IMR-90 (cell line): ENCODE measurements around the gene LRRC26. TPM values are rescaled to one million over a fixed set of nuclear protein-coding genes. Genes with fewer than 3 reads are reported as not detected.

Source experiments
- ATAC-seq: fragments of 200-7000 bp; cut with Tn5 transposase; 2 replicates; pipeline ENCODE4 v1.9.1; 2020; ENCODE audit warnings: low read depth, mild to moderate bottlenecking, moderate library complexity
- BruUV-seq: library from RNA; stranded (reverse); fragments of 400-500 nt; replicated peaks from 2 replicates; lab custom pipeline; 2021; lab: Mats Ljungman, UMichigan
- CTCF ChIA-PET: fragments of 300-600 bp; formaldehyde crosslinking; extraction: SDS; loops from one replicate; lab custom pipeline; 2021; ENCODE audit warnings: antibody characterized with exemption; lab: Yijun Ruan, JAX
- POLR2A ChIA-PET: fragments of 300-600 bp; sonication (Branson Sonifier 250); formaldehyde crosslinking; loops from one replicate; lab custom pipeline; 2022; ENCODE audit warnings: antibody characterized with exemption; ENCODE audit not compliant: unreplicated experiment; lab: Charles Lee
- DNase-seq: peaks from one replicate; pipeline ENCODE4 v3.0.0; 2013
- H2AFZ ChIP-seq: replicated peaks from 2 replicates; pipeline ENCODE3; 2013; ENCODE audit warnings: low read length, mild to moderate bottlenecking; ENCODE audit not compliant: poor library complexity
- H2AK5ac ChIP-seq: 2 replicates; pipeline ENCODE4 v1.6.1; 2013; ENCODE audit warnings: low read depth, low read length, inconsistent platforms
- H2AK9ac ChIP-seq: replicated peaks from 2 replicates; pipeline ENCODE3; 2013; ENCODE audit warnings: mild to moderate bottlenecking, low read depth, low read length, moderate library complexity; ENCODE audit not compliant: poor library complexity
- H2BK120ac ChIP-seq: 2 replicates; pipeline ENCODE4 v1.6.1; 2013; ENCODE audit warnings: low read depth, low read length, inconsistent platforms
- H2BK15ac ChIP-seq: 3 replicates; pipeline ENCODE4 v1.6.1; 2013; ENCODE audit warnings: low read depth, low read length, inconsistent platforms
- H2BK20ac ChIP-seq: 2 replicates; pipeline ENCODE4 v1.6.1; 2013; ENCODE audit warnings: low read depth, mild to moderate bottlenecking, inconsistent platforms, low read length, moderate library complexity
- H2BK5ac ChIP-seq: 2 replicates; pipeline ENCODE4 v1.6.1; 2013; ENCODE audit warnings: mild to moderate bottlenecking, low read depth, low read length, inconsistent platforms; ENCODE audit not compliant: poor library complexity, severe bottlenecking
- H3K14ac ChIP-seq: replicated peaks from 2 replicates; pipeline ENCODE4 v1.6.1; 2013; ENCODE audit warnings: low read depth, low read length, inconsistent platforms
- H3K18ac ChIP-seq: 2 replicates; pipeline ENCODE4 v1.6.1; 2013; ENCODE audit warnings: low read depth, low read length, control low read depth
- H3K23ac ChIP-seq: 2 replicates; pipeline ENCODE4 v1.6.1; 2013; ENCODE audit warnings: low read depth, low read length, inconsistent platforms
- H3K27ac ChIP-seq: 2 replicates; pipeline ENCODE4 v1.5.1; 2013; ENCODE audit warnings: mild to moderate bottlenecking, control low read depth, low read length; ENCODE audit not compliant: insufficient read depth
- H3K27me3 ChIP-seq: 2 replicates; pipeline ENCODE4 v1.6.1; 2013; ENCODE audit warnings: low read length; ENCODE audit not compliant: control insufficient read depth, insufficient read depth
- H3K36me3 ChIP-seq: 2 replicates; pipeline ENCODE4 v1.6.1; 2013; ENCODE audit warnings: low read length, mixed read lengths; ENCODE audit not compliant: control insufficient read depth, insufficient read depth
- H3K4ac ChIP-seq: 2 replicates; pipeline ENCODE4 v1.6.1; 2013; ENCODE audit warnings: low read depth, low read length, inconsistent platforms
- H3K4me1 ChIP-seq: 2 replicates; pipeline ENCODE4 v1.6.1; 2013; ENCODE audit warnings: low read length, mixed read lengths; ENCODE audit not compliant: control insufficient read depth, insufficient read depth
- H3K4me2 ChIP-seq: 2 replicates; pipeline ENCODE4 v1.6.1; 2013; ENCODE audit warnings: low read depth, mild to moderate bottlenecking, control low read depth, low read length, moderate library complexity
- H3K4me3 ChIP-seq: 2 replicates; pipeline ENCODE4 v1.5.1; 2013; ENCODE audit warnings: low read depth, mild to moderate bottlenecking, control low read depth, low read length, moderate library complexity; ENCODE audit not compliant: insufficient read depth
- H3K56ac ChIP-seq: 2 replicates; pipeline ENCODE4 v1.6.1; 2013; ENCODE audit warnings: low read length, inconsistent platforms; ENCODE audit not compliant: insufficient read depth; ENCODE audit errors: extremely low read depth
- H3K79me1 ChIP-seq, 2 experiments: 2 replicates each; pipeline ENCODE4 v1.6.1; 2013; ENCODE audit warnings: low read length in 2 of 2, inconsistent platforms in 1 of 2, low read depth in 1 of 2
- H3K9ac ChIP-seq: 2 replicates; pipeline ENCODE4 v1.6.1; 2013; ENCODE audit warnings: low read depth, low read length, control low read depth
- H3K9me1 ChIP-seq: 2 replicates; pipeline ENCODE4 v1.6.1; 2013; ENCODE audit warnings: low read length, inconsistent platforms; ENCODE audit not compliant: insufficient read depth
- H3K9me3 ChIP-seq: 2 replicates; pipeline ENCODE4 v1.6.1; 2013; ENCODE audit warnings: low read length; ENCODE audit not compliant: control insufficient read depth, insufficient read depth
- H4K20me1 ChIP-seq: 2 replicates; pipeline ENCODE4 v1.6.1; 2013; ENCODE audit warnings: low read length, inconsistent platforms; ENCODE audit not compliant: insufficient read depth
- H4K5ac ChIP-seq: 2 replicates; pipeline ENCODE4 v1.6.1; 2013; ENCODE audit warnings: mild to moderate bottlenecking, low read depth, low read length, control low read depth
- H4K8ac ChIP-seq, 2 experiments: 2 replicates each; pipeline ENCODE4 v1.6.1; 2013; ENCODE audit warnings: low read depth in 2 of 2, low read length in 2 of 2, control low read depth in 1 of 2, inconsistent platforms in 1 of 2
- H4K91ac ChIP-seq: 2 replicates; pipeline ENCODE4 v1.6.1; 2013; ENCODE audit warnings: low read depth, low read length, inconsistent platforms; ENCODE audit not compliant: insufficient read depth
- BHLHE40 ChIP-seq: fragments of 150-350 bp; IDR thresholded peaks from 2 replicates; pipeline ENCODE4 v1.6.1; 2016; ENCODE audit warnings: mild to moderate bottlenecking, low read depth, low read length
- CEBPB ChIP-seq: IDR thresholded peaks from 2 replicates; pipeline ENCODE4 v1.6.1; 2012; ENCODE audit warnings: low read depth, low read length, improper control_type of control experiment
- CHD1 ChIP-seq: IDR thresholded peaks from 2 replicates; pipeline ENCODE4 v1.6.1; 2012; ENCODE audit warnings: low read depth, low read length, improper control_type of control experiment
- MXI1 ChIP-seq: IDR thresholded peaks from 2 replicates; pipeline ENCODE4 v1.6.1; 2012; ENCODE audit warnings: low read depth, mild to moderate bottlenecking, low read length, moderate library complexity, borderline replicate concordance
- NFE2L2 ChIP-seq: fragments of 150-350 bp; IDR thresholded peaks from 2 replicates; pipeline ENCODE4 v1.6.1; 2016; ENCODE audit warnings: low read depth, mild to moderate bottlenecking, low read length
- RAD21 ChIP-seq: IDR thresholded peaks from 2 replicates; pipeline ENCODE4 v1.6.1; 2012; ENCODE audit warnings: low read length, improper control_type of control experiment
- RCOR1 ChIP-seq: IDR thresholded peaks from 2 replicates; pipeline ENCODE4 v1.6.1; 2012; ENCODE audit warnings: mild to moderate bottlenecking, low read length, improper control_type of control experiment; ENCODE audit not compliant: insufficient replicate concordance
- RFX5 ChIP-seq: IDR thresholded peaks from 2 replicates; pipeline ENCODE4 v1.8.0; 2012; ENCODE audit warnings: low read depth, mild to moderate bottlenecking, low read length, moderate library complexity
- SMC3 ChIP-seq: fragments of 150-350 bp; IDR thresholded peaks from 2 replicates; pipeline ENCODE4 v1.6.1; 2016; ENCODE audit warnings: low read depth, mild to moderate bottlenecking, antibody characterized with exemption, low read length, moderate library complexity
- WGBS, 2 experiments: methylation state at CpG; one replicate each; pipeline versions ENCODE4 v1.1.5 to v1.1.7; 2013; ENCODE audit warnings: missing lambda C conversion rate in 2 of 2; ENCODE audit not compliant: insufficient read length in 1 of 2; ENCODE audit errors: extremely low coverage in 2 of 2; 5-methylcytosine and 5-hydroxymethylcytosine counted together
- dilution Hi-C: fragments of 300-500 bp; cut with HindIII; formaldehyde crosslinking; loops from one replicate; pipeline ENCODE4 v1.14.3; 2018; ENCODE audit warnings: low sequenced_read_pairs; ENCODE audit not compliant: unreplicated experiment
- in situ Hi-C: fragments of 300-500 bp; cut with MboI; formaldehyde crosslinking; loops from 3 replicates; pipeline ENCODE4 v1.14.3; 2019; ENCODE audit warnings: low sequenced_read_pairs, inconsistent platforms, mixed read lengths
- intact Hi-C: fragments of 100-400 bp; cut with micrococcal nuclease; formaldehyde crosslinking; loops from 2 replicates; pipeline ENCODE4 v1.10.0; 2022
- polyA plus RNA-seq, 3 experiments: library from polyadenylated mRNA; depleted of rRNA; stranded (reverse); fragments of >200 nt; gene quantifications; 2 replicates each; pipeline ENCODE4 v1.2.3, GENCODE V29; 2012; ENCODE audit warnings: low replicate concordance in 1 of 3
- total RNA-seq: library from RNA; depleted of rRNA; stranded (reverse); fragments of >200 nt; gene quantifications from 2 replicates; pipeline ENCODE4 v1.2.3, GENCODE V29; 2012
- TF ChIP-seq, protein P1 (sequence below): conservative IDR thresholded peaks from 2 replicates; pipeline ENCODE4 v1.5.1; 2012; ENCODE audit warnings: mild to moderate bottlenecking, low read depth, low read length, improper control_type of control experiment
- TF ChIP-seq, protein P2 (sequence below): fragments of 150-350 bp; IDR thresholded peaks from 2 replicates; pipeline ENCODE4 v1.6.1; 2016; ENCODE audit warnings: low read depth, mild to moderate bottlenecking, low read length, moderate library complexity, borderline replicate concordance
- TF ChIP-seq, protein P3 (sequence below): fragments of 150-350 bp; IDR thresholded peaks from 2 replicates; pipeline ENCODE4 v1.6.1; 2017; ENCODE audit warnings: mild to moderate bottlenecking, antibody characterized with exemption, low read length, low read depth

The LRRC26 gene
- total and polyA plus RNA-seq, 2 of the 4 experiments (the other 2 are of a cell fraction) = not detected

DNA sequence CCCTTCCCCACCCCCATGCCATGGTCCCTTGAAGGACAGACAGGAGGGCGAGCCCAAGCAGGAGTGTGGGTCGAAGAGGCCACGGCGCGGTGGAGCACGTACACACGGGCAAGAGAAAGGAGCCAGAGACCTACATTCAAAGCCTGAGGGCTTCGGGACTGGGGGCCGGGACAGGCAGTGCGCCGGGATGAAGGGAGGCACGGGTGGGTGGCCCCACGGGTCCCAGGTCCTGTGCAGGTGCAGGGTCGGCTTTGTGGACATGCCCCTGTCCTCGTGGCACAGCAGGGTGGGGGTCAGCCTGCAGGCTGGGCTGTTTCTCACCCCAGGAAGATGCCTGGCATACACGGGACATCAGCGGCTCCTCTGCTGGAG lies 9.8 kb downstream of the LRRC26 start (continued):
- TF ChIP-seq NFE2L2 = no peak
- no peak for TF ChIP-seq CHD1
- no peak for TF ChIP-seq MXI1
- no peak for TF ChIP-seq RAD21
- TF ChIP-seq CEBPB = no peak

DNA sequence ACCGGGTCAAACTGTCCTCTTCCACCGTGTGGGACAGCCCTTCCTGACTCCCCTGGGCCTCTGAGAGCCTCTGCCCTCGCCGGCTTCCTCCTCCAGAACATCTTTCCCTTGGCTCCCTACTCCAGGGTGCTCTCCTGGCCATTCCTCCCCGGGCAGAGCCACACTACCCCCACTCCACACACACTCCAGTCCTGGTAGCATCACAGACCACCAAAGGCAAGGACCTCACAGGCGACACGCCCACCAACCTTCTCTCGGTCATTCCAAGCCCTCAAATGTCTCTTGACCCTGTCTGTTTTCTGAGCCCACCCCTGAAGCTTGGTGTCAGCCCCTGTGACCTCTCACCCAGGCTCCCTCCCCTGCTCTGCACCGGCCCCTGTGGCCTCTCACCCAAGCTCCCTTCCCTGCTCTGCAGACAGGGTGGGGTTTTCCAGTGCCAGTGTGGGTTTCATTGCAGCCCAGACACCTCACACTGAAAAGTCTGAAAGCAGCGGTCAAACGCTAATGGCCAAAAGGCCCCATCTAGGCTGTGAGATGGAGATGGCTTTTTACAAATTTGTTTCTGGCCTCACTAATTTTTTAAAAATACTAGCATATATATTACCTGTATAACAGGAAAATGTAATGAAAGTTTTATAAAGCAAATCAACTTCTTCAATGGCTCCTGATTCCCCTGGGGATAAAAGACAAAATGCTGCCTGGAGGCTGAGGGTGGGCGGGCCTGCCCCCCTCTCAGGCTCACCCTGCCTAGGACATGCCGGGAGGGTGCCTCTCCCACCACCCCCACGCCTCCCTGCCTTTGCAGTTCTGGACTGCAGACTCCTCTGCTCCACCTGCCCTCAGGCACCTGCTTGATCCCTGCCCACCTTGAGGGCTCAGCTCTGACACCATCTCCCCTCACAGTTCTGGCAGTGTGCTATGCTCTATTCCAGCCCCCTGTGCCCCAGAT lies 10.5 kb downstream of the LRRC26 start:
- Histone ChIP-seq H3K9ac (no peak overlapping the region), H3K4me3 (no peak overlapping the region), H3K79me1 (no peaks in the 10 kb centered on the region), H3K4ac (no peak overlapping the region), H3K23ac (no peak overlapping the region), H2AFZ (no peak overlapping the region), H4K5ac (no peak overlapping the region), H2BK5ac (no peak overlapping the region), H2AK9ac (no peak overlapping the region), H2BK120ac (no peak overlapping the region), H4K91ac (no peak overlapping the region), H3K56ac (no peak overlapping the region), H3K4me2 (no peak overlapping the region), H3K27ac (no peak overlapping the region), H3K14ac (no peak overlapping the region), H3K18ac (no peak overlapping the region), H2BK15ac (no peak overlapping the region), H3K36me3 (no peaks in the 10 kb centered on the region), H4K20me1 (0 out of 2 replicates have a peak, but pooled peaks cover 5% of the 10 kb centered on the region), H4K8ac (no peak overlapping the region), H3K4me1 (peaks cover 2% of the 10 kb centered on the region; the same call in 1 of the 2 replicates), H2AK5ac (no peak overlapping the region), H3K9me3 (no peaks in the 10 kb centered on the region), H3K27me3 (peaks cover 75% of the 10 kb centered on the region), H3K9me1 (no peaks in the 10 kb centered on the region), H2BK20ac (no peak overlapping the region)
- CTCF ChIA-PET = no interaction called here
- intact Hi-C loops (no loop called here), dilution Hi-C loops (no loop called here), in situ Hi-C loops (no loop called here)
- WGBS, 2 experiments = 3% methylated on average over 5 of the region's 14 CpGs; no CpG with 5 or more reads in 1 of the 2 experiments
- POLR2A ChIA-PET = no interaction called here
- DNase-seq = no peak
- ATAC-seq = no peak
- BruUV-seq = no TSS peak
- TF ChIP-seq, protein P1, sequence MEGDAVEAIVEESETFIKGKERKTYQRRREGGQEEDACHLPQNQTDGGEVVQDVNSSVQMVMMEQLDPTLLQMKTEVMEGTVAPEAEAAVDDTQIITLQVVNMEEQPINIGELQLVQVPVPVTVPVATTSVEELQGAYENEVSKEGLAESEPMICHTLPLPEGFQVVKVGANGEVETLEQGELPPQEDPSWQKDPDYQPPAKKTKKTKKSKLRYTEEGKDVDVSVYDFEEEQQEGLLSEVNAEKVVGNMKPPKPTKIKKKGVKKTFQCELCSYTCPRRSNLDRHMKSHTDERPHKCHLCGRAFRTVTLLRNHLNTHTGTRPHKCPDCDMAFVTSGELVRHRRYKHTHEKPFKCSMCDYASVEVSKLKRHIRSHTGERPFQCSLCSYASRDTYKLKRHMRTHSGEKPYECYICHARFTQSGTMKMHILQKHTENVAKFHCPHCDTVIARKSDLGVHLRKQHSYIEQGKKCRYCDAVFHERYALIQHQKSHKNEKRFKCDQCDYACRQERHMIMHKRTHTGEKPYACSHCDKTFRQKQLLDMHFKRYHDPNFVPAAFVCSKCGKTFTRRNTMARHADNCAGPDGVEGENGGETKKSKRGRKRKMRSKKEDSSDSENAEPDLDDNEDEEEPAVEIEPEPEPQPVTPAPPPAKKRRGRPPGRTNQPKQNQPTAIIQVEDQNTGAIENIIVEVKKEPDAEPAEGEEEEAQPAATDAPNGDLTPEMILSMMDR = no peak
- TF ChIP-seq RCOR1 = no peak
- TF ChIP-seq, protein P2, sequence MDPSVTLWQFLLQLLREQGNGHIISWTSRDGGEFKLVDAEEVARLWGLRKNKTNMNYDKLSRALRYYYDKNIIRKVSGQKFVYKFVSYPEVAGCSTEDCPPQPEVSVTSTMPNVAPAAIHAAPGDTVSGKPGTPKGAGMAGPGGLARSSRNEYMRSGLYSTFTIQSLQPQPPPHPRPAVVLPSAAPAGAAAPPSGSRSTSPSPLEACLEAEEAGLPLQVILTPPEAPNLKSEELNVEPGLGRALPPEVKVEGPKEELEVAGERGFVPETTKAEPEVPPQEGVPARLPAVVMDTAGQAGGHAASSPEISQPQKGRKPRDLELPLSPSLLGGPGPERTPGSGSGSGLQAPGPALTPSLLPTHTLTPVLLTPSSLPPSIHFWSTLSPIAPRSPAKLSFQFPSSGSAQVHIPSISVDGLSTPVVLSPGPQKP = no peak
- TF ChIP-seq BHLHE40 = no peak
- no peak for TF ChIP-seq SMC3
- TF ChIP-seq RFX5 = no peak
- no peak for TF ChIP-seq CHD1
- TF ChIP-seq, protein P3, sequence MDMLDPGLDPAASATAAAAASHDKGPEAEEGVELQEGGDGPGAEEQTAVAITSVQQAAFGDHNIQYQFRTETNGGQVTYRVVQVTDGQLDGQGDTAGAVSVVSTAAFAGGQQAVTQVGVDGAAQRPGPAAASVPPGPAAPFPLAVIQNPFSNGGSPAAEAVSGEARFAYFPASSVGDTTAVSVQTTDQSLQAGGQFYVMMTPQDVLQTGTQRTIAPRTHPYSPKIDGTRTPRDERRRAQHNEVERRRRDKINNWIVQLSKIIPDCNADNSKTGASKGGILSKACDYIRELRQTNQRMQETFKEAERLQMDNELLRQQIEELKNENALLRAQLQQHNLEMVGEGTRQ = no peak
